GM10266 (cell line): Measurements from ENCODE around the gene SPATA31C1.

ENCODE experiments used
- DNase-seq: peaks from one replicate; pipeline ENCODE4 v3.0.0; 2012; ENCODE audit errors: extremely low spot score
- CTCF ChIP-seq: IDR thresholded peaks from 2 replicates; pipeline ENCODE4 v1.5.1; 2012; ENCODE audit warnings: mild to moderate bottlenecking, low read depth; ENCODE audit not compliant: control insufficient read depth, insufficient read depth; ENCODE audit errors: missing control alignments

The SPATA31C1 gene

DNA sequence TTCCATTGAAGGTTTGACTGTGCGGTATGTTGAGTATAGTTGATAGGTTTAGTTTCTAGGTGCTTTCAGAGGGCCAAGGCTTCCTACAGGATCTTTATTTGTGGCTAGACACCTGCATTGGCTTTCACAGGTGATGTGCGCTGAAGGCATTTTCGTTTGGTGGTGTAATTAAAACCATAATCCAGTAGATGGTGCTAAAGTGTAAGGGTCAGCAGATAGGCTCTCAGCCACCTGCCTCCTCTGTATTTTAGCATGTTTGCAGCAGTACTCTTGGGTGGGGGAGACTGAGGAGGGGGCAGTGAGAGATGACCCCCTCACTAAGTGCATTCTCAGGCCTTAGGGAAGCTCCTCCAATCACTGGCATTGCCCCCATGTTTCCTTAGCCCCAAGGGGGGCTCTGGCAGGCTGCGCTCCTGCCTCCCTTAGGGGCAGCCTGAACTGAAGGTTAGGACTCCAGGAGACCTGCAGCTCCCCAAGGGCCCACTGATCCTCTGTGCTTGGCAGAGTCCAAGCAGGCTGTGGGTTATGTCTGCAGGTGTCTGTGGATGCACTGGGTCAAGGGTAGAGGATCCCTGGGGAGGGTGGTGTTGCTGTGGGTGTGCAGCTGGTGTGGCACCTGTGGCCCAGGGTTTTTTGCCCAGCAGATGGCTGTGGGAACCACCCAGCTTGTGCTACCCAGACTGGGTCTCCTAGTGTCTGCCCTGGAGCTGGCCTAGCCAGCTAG, 33.2 kb downstream of the SPATA31C1 start:
- peak; percentile 40 for TF ChIP-seq CTCF
- peak; percentile 34 for DNase-seq

DNA sequence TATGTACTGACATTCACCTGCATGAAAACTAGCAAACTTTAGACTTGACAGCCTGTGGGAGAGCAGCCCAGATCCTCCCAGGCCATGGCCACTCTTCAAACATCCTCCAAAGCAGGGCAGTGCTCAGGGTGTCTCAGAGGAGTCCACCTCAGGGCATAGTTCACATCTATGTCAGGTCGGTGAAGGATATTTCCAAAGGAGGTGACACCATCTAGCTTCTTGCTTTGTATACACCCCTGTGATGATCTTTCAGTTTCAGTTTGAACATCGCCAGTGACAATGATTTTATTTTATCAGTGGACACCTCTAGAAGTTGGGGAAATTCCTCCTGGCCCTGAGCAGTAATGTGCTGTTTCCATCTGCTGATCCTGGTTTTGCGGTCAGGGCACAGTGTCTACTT, 36.5 kb downstream of the SPATA31C1 start:
- TF ChIP-seq CTCF: no peak
- no peak for DNase-seq

DNA sequence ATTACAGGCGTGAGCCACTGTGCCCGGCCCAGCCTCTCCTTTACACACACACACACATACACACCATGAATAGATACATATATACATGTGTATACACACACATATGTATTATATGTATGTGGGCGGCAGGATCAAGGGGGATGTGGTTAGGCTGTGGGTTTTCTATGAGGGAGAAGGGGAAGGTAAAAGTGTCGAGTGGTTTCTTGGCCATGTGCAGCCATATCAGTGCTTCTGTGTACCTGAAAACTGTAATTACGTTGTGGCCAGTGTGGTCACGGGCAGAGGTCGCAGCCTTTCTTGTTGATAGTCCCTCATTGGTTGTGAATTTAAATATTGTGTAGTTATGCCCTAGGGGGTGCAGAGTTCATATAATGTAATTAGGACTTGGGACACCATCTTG, 40.1 kb downstream of the SPATA31C1 start:
- no peak for TF ChIP-seq CTCF
- DNase-seq: no peak

- TF ChIP-seq CTCF: no peak
- DNase-seq: no peak
These were observed 40.8 kb downstream of the SPATA31C1 start for GRCh38 chr9:87958591-87958990.

- DNase-seq: no peak
These were observed 42.3 kb downstream of the SPATA31C1 start for GRCh38 chr9:87959916-87960581.

GRCh38 chr9:87963770-87964169, 46.0 kb downstream of the SPATA31C1 start:
- TF ChIP-seq CTCF: no peak
- no peak for DNase-seq

More at GRCh38 chr9:87959916-87960581, 42.3 kb downstream of the SPATA31C1 start:
- no peak for TF ChIP-seq CTCF

DNA sequence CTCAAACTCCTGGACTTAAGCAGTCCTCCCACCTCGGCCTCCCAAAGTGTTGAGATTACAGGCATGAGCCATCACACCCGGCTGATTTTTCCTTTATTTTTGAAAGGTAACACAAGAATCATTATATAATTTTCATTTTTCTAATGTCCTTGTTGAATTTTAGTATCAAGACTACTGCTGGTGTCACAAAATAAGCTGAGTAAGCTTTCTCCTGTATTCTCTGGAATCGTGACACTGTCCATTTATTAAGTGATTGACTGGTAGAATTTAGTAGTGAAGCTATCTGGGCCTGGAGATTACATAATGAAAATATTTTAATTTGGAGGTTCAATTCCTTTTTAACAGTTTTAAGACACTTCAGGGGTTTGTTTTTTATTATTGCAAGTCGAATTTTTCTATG, 47.1 kb downstream of the SPATA31C1 start:
- TF ChIP-seq CTCF: no peak
- no peak for DNase-seq
